GM12872 (cell line): Measurements from ENCODE around the gene ERFL.

Experiments
- TF ChIP-seq, protein P1 (sequence below): IDR thresholded peaks from 3 replicates; pipeline ENCODE4 v1.5.1; 2011; ENCODE audit warnings: low read depth, mild to moderate bottlenecking, low read length, moderate library complexity; ENCODE audit not compliant: insufficient read depth

ERFL gene

DNA sequence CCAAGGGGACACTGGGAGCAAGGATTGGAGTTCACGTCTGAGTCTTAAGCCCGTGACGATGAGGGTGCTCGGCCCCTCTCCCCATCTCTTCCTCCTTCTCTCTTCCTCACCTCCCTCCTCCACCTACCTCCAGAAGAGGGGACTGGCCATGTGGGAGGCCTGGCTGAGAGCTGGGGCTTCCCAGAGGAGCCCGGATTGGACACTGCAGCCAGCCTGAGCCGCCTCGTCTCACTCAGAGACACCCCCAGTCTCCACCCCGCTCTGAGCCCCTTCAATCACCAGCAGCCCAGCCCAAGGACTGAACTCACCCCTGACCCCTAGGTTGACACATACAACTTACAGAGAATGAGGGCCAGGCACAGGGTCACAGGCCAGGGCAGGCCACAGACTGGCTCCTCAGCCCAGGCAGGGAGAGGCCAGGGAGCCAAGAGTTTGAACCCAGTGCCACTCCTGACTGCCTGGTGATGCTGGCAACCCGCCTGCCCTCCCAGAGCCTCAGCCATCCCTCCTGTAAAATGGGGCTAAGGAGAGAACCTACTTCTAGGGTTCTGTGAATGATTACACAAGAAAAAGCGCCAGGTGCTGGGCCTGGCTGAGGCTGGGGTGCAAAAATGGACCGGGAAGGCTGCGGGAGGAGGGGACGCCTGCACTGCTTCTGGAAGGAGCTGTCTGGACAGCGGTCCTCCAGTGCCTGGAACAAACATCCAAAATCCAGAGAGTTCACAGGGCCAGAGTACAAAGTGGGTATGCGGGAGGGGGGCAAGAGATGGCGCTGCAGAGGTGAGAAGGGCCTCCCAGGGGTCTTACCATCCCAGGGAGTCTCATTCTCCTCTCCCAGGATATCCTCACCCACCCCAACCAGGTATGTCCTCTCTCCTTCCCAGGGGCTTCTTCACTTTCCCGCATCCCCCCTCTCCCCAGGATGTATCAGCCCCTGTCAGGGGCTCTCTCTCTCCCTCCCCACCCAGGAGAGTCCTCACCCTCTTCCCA, 50.0 kb downstream of the ERFL start:
- TF ChIP-seq, protein P1, sequence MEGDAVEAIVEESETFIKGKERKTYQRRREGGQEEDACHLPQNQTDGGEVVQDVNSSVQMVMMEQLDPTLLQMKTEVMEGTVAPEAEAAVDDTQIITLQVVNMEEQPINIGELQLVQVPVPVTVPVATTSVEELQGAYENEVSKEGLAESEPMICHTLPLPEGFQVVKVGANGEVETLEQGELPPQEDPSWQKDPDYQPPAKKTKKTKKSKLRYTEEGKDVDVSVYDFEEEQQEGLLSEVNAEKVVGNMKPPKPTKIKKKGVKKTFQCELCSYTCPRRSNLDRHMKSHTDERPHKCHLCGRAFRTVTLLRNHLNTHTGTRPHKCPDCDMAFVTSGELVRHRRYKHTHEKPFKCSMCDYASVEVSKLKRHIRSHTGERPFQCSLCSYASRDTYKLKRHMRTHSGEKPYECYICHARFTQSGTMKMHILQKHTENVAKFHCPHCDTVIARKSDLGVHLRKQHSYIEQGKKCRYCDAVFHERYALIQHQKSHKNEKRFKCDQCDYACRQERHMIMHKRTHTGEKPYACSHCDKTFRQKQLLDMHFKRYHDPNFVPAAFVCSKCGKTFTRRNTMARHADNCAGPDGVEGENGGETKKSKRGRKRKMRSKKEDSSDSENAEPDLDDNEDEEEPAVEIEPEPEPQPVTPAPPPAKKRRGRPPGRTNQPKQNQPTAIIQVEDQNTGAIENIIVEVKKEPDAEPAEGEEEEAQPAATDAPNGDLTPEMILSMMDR: 0 out of 3 replicates have a peak, but pooled peaks have one; percentile 31

DNA sequence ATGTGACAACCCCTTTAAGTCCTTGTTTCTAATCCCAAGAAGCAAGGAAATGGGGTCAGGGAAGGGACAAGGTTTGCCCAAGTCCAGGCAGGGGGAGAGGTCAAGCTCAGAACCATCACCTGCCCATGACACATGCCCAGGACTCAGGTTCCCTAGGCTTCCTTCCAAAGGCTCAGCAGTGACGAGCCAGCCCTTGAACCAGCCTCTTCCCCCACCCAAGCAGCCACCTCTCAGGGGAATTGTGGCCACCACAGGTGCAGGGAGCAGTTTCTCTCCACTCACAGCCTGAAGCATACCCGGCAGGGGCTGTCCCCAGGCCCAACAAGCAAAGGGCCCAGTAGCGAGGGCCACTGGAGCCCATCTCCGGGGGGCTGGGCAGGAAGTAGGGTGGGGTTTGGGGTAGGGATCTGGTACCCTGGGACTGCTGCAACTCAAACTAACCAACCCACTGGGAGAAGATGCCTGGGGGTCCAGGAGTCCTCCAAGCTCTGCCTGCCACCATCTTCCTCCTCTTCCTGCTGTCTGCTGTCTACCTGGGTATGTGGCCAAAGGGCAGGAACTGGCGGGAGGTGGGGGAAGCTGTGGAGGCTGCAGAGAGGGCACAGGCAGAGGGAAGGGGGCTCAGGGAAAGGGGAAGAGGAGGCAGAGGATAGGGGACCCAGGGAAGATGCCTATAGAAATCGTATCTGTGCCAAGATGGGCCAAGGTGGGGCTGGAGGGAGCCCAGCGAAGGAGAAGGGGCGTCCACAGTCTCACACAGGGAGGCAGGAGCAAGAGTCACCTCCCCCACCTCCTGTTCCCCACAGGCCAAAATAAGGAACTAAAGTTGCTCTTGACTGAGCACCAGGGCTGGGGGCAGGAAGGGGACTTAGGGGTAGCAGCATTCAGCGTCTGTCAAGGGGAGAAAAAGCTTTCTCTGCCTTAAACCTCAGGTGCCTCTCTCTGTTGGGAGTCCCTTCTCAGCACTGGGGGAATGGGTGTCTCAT, 51.1 kb downstream of the ERFL start, which contains the start of gene CD79A:
Gene CD79A, plus strand, starts transcription at position 433 of the 986 bp plus-strand sequence. Its CDS starts 26 bp downstream, at position 459.
- TF ChIP-seq, protein P1: no peak

DNA sequence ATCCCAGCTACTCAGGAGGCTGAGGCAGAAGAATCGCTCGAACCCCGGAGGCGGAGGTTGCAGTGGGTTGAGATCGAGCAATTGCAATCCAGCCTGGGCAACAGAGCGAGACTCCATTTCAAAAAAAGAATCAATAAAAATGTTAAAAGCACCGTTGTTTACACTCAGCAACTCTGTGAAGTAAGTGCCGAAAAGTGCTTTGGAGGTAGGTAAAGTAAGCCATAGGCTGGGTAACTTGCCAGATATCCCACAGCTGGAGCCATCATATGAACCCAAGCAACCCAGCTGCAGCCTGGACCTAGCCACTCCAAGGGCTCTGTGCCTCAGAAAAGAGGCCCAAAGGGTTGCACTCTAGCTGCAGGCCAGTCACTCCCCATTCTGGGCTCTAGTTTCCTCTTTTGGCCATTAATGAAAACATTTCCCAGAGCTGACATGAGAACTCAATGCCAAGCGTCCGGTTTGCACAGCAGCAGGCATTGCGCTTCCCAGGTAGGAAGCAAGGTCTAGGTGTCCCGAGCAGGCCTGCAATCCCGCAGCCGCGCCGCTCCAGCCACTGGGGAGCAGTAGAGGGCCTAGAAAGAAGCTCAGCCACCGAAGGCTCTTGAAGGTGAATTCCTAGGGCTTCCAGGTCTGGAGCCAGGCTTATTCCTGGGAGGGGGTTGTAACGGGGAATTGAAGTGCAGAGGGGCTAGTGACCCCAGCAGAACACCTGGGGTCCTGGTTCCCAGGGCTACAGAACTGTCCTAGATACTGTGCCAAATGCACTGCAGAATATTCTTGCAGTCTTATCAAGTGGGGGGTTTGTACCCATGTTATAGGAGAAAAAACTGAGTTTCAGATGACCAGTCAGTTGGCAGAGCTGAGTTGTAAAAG, 55.2 kb downstream of the ERFL start:
- TF ChIP-seq, protein P1: peak; percentile 89

DNA sequence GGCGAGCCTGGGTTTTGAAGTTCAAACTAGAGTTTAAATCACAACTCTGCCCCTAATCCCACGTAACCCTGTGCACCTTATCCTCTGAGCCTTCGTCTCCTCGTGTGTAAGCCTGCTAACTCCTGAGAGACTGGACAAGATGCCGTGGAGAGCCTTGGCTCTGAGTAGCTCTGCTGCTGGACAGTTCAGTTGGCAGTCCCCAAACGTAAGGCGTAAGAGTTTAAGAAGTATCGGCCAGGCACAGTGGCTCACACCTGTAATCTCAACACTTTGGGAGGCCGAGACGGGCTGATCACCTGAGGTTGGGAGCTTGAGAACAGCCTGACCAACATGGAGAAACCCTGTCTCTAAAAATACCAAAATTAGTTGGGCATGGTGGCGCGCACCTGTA, 55.9 kb downstream of the ERFL start:
- TF ChIP-seq, protein P1: no peak

DNA sequence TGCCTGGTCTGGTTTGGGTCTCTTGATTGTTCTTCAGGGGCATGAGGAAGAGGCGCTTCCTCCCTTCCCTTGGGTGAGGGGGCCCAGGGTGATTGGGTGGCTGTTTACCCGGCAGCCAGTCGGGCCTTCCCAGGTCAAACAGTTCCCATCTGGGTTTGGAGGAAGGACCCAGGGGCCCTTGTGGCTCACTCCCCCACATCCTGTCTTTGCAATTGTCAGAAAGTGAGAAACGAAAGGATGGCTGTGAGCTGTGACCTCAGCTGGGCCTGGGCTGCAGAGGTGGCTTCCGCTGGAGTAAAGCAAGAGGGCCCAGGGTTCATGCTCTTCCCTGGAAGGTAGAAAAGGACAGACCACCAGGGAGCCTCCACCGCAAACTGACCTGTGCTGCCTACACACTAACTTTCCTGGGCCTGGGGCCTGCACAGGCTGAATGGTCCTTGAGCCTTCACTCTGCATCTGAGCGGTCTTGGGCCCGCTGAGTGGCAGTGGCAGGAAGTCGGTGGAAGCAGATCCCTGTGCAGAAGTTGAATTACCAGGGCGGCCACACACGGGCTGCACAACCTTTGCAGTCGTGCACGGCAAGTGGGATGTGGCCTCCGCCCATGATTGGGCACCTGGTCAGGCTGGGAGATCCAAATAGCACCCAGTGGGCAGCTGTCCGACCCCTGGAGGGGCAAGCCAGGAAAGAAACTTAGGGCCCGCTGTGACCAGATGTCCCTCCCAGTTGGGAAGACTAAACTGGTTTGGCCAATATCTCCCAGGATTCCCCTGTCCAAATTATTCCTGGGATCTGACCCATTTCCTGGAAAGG, 56.5 kb downstream of the ERFL start:
- TF ChIP-seq, protein P1: 0 out of 3 replicates have a peak, but pooled peaks have one; percentile 7

DNA sequence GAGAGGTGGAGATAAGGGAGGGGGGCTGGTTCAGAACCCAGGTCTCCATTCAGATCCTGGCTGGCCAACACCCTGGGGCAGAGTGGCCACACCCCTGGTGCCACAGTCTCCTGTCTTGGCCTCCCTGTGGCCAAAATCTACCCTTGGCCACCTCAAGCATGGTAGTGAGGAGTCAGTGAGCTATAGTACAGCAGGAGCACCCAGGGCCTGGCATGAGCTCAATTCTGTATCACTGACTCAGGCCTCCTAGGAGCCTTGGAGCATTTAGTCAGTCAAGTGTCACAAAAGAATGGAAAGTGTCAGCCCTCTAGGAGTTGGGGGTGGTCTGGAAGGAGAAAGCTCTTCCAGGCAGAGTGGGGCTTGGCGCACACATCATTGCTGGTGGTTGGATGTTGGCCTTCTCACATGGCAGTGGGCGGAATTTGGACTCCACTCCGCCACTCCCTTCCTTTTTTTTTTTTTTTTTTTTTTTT, 57.8 kb downstream of the ERFL start:
- TF ChIP-seq, protein P1: no peak
